HUES6 (cell line): Measurements from ENCODE around the gene JAM3.
A peak's percentile ranks its signal among the peaks of the same experiment; 100 is the strongest.

Experiments
- H3K27ac ChIP-seq: 2 replicates; pipeline ENCODE4 v1.7.0; 2013; ENCODE audit warnings: low read depth, mild to moderate bottlenecking, low read length, inconsistent platforms
- H3K27me3 ChIP-seq: 2 replicates; pipeline ENCODE4 v1.6.1; 2013; ENCODE audit warnings: low read length; ENCODE audit not compliant: control insufficient read depth, insufficient read depth
- H3K36me3 ChIP-seq: 2 replicates; pipeline ENCODE4 v1.6.1; 2013; ENCODE audit warnings: low read length; ENCODE audit not compliant: control insufficient read depth, insufficient read depth
- H3K4me1 ChIP-seq: 2 replicates; pipeline ENCODE4 v1.6.1; 2013; ENCODE audit warnings: low read length; ENCODE audit not compliant: control insufficient read depth, insufficient read depth
- H3K4me3 ChIP-seq: 2 replicates; pipeline ENCODE4 v1.5.1; 2013; ENCODE audit warnings: low read depth, low read length
- H3K9ac ChIP-seq: one replicate; pipeline ENCODE4 v1.6.1; 2013; ENCODE audit warnings: mild to moderate bottlenecking, low read length
- H3K9me3 ChIP-seq: 2 replicates; pipeline ENCODE4 v1.6.1; 2013; ENCODE audit warnings: low read depth, low read length; ENCODE audit not compliant: control insufficient read depth, insufficient read depth

JAM3 gene

GRCh38 chr11:134118006-134118405, 49.1 kb downstream of the JAM3 start:
- no peak overlapping the region for H3K9ac ChIP-seq
- no peak overlapping the region for H3K4me3 ChIP-seq
- no peak overlapping the region for H3K27ac ChIP-seq
- H3K4me1 ChIP-seq: peaks cover 30% of the 10 kb centered on the region
- H3K36me3 ChIP-seq: no peaks in the 10 kb centered on the region
- H3K27me3 ChIP-seq: no peaks in the 10 kb centered on the region
- no peaks in the 10 kb centered on the region for H3K9me3 ChIP-seq

- Histone ChIP-seq H3K9me3 (no peaks in the 10 kb centered on the region), H3K36me3 (no peaks in the 10 kb centered on the region), H3K27me3 (peaks cover 3% of the 10 kb centered on the region; the same call in 1 of the 2 replicates), H3K4me1 (peaks cover 30% of the 10 kb centered on the region), H3K27ac (no peak overlapping the region), H3K4me3 (no peak overlapping the region), H3K9ac (no peak overlapping the region)
Measured at GRCh38 chr11:134119094-134119493, 50.2 kb downstream of the JAM3 start.

GRCh38 chr11:134120143-134120850, 51.4 kb downstream of the JAM3 start:
- Histone ChIP-seq H3K27ac (no peak overlapping the region), H3K4me3 (no peak overlapping the region), H3K9ac (no peak overlapping the region), H3K4me1 (peaks cover 32% of the 10 kb centered on the region), H3K36me3 (no peaks in the 10 kb centered on the region), H3K9me3 (no peaks in the 10 kb centered on the region), H3K27me3 (peaks cover 15% of the 10 kb centered on the region)

GRCh38 chr11:134120921-134121526, 52.2 kb downstream of the JAM3 start:
- no peak overlapping the region for H3K27ac ChIP-seq
- no peak overlapping the region for H3K9ac ChIP-seq
- no peak overlapping the region for H3K4me3 ChIP-seq
- no peaks in the 10 kb centered on the region for H3K36me3 ChIP-seq
- H3K4me1 ChIP-seq: peaks cover 36% of the 10 kb centered on the region
- H3K9me3 ChIP-seq: no peaks in the 10 kb centered on the region; the same call in 1 of the 2 replicates
- peaks cover 18% of the 10 kb centered on the region for H3K27me3 ChIP-seq

- Histone ChIP-seq H3K9ac (peak overlapping the region; percentile 7), H3K4me1 (peaks cover 29% of the 10 kb centered on the region), H3K9me3 (no peaks in the 10 kb centered on the region; the same call in 1 of the 2 replicates), H3K36me3 (peaks cover 3% of the 10 kb centered on the region; the same call in 1 of the 2 replicates), H3K27me3 (peaks cover 18% of the 10 kb centered on the region), H3K27ac (no peak overlapping the region), H3K4me3 (peak overlapping the region; percentile 54)
Measured at GRCh38 chr11:134124660-134125451, 56.0 kb downstream of the JAM3 start.

- Histone ChIP-seq H3K9ac (no peak overlapping the region), H3K27ac (no peak overlapping the region), H3K4me3 (no peak overlapping the region), H3K27me3 (peaks cover 18% of the 10 kb centered on the region), H3K4me1 (peaks cover 24% of the 10 kb centered on the region), H3K36me3 (peaks cover 3% of the 10 kb centered on the region; the same call in 1 of the 2 replicates), H3K9me3 (peaks cover 3% of the 10 kb centered on the region; the same call in 1 of the 2 replicates)
Measured at GRCh38 chr11:134125507-134125906, 56.6 kb downstream of the JAM3 start.

GRCh38 chr11:134126217-134126822, 57.4 kb downstream of the JAM3 start:
- H3K27ac ChIP-seq: no peak overlapping the region
- H3K9ac ChIP-seq: no peak overlapping the region

GRCh38 chr11:134131628-134132244, 62.9 kb downstream of the JAM3 start:
- H3K36me3 ChIP-seq: peaks cover 3% of the 10 kb centered on the region; the same call in 1 of the 2 replicates
- H3K27me3 ChIP-seq: no peaks in the 10 kb centered on the region
- H3K27ac ChIP-seq: no peak overlapping the region

More at GRCh38 chr11:134126217-134126822, 57.4 kb downstream of the JAM3 start:
- Histone ChIP-seq H3K9me3 (peaks cover 9% of the 10 kb centered on the region; the same call in 1 of the 2 replicates), H3K4me1 (peaks cover 16% of the 10 kb centered on the region), H3K36me3 (peaks cover 3% of the 10 kb centered on the region; the same call in 1 of the 2 replicates), H3K4me3 (no peak overlapping the region), H3K27me3 (peaks cover 18% of the 10 kb centered on the region)

GRCh38 chr11:134132808-134133207, 63.9 kb downstream of the JAM3 start:
- Histone ChIP-seq H3K27ac (no peak overlapping the region), H3K36me3 (no peaks in the 10 kb centered on the region), H3K27me3 (no peaks in the 10 kb centered on the region), H3K4me3 (no peak overlapping the region), H3K9ac (no peak overlapping the region), H3K9me3 (peaks cover 37% of the 10 kb centered on the region), H3K4me1 (no peaks in the 10 kb centered on the region)

More at GRCh38 chr11:134131628-134132244, 62.9 kb downstream of the JAM3 start:
- H3K9ac ChIP-seq: no peak overlapping the region
- no peaks in the 10 kb centered on the region for H3K4me1 ChIP-seq
- no peak overlapping the region for H3K4me3 ChIP-seq
- peaks cover 37% of the 10 kb centered on the region for H3K9me3 ChIP-seq

GRCh38 chr11:134134167-134134566, 65.3 kb downstream of the JAM3 start:
- no peak overlapping the region for H3K27ac ChIP-seq
- no peaks in the 10 kb centered on the region for H3K27me3 ChIP-seq
- H3K9me3 ChIP-seq: peaks cover 37% of the 10 kb centered on the region
- no peaks in the 10 kb centered on the region for H3K4me1 ChIP-seq
- no peak overlapping the region for H3K4me3 ChIP-seq
- no peaks in the 10 kb centered on the region for H3K36me3 ChIP-seq
- H3K9ac ChIP-seq: no peak overlapping the region
